H1 (cell line): ENCODE measurements around the gene CADM1. TPM values are rescaled to one million over a fixed set of nuclear protein-coding genes. Genes with fewer than 3 reads are reported as not detected.

Experiments used
- CTCF ChIA-PET: fragments of 300-600 bp; sonication (Branson Sonifier 250); formaldehyde crosslinking; loops from one replicate; lab custom pipeline; 2021; ENCODE audit not compliant: partially characterized antibody; lab: Charles Lee
- POLR2A ChIA-PET: fragments of 300-600 bp; sonication (Branson Sonifier 250); formaldehyde crosslinking; loops from one replicate; lab custom pipeline; 2021; ENCODE audit warnings: inconsistent platforms; ENCODE audit not compliant: partially characterized antibody; lab: Charles Lee
- DNase-seq, 2 experiments: peaks; one replicate each; pipeline versions ENCODE4 v3.0.0 to v3.0.0-alpha.2; 2010 to 2022; ENCODE audit warnings: low spot score in 2 of 2, low read depth in 1 of 2, mixed read lengths in 1 of 2
- FAIRE-seq: peaks from 2 replicates; lab custom pipeline; 2011; peaks lifted over from hg19 to GRCh38; lab: Jason Lieb, UNC
- H2AFZ ChIP-seq: 2 replicates; pipeline ENCODE4 v1.8.1; 2012; ENCODE audit warnings: low read length, inconsistent platforms
- H2AK5ac ChIP-seq: 2 replicates; pipeline ENCODE4 v1.6.1; 2013; ENCODE audit warnings: low read depth, low read length
- H2BK120ac ChIP-seq: replicated peaks from 2 replicates; pipeline ENCODE3; 2013; ENCODE audit warnings: low read depth, low read length, inconsistent platforms
- H2BK12ac ChIP-seq: 2 replicates; pipeline ENCODE4 v1.6.1; 2013; ENCODE audit warnings: low read depth, low read length
- H2BK15ac ChIP-seq: 2 replicates; pipeline ENCODE4 v1.6.1; 2013; ENCODE audit warnings: low read length
- H2BK20ac ChIP-seq: 2 replicates; pipeline ENCODE4 v1.6.1; 2013; ENCODE audit warnings: low read length
- H2BK5ac ChIP-seq: 2 replicates; pipeline ENCODE4 v1.6.1; 2013; ENCODE audit warnings: low read depth, low read length
- H3K14ac ChIP-seq: 2 replicates; pipeline ENCODE4 v1.6.1; 2013; ENCODE audit warnings: inconsistent platforms; ENCODE audit not compliant: insufficient read length
- H3K18ac ChIP-seq: 2 replicates; pipeline ENCODE4 v1.6.1; 2013; ENCODE audit warnings: low read length; ENCODE audit errors: extremely low read depth
- H3K23ac ChIP-seq: 2 replicates; pipeline ENCODE4 v1.6.1; 2013; ENCODE audit warnings: inconsistent platforms; ENCODE audit not compliant: insufficient read length
- H3K23me2 ChIP-seq: 2 replicates; pipeline ENCODE4 v1.6.1; 2013; ENCODE audit warnings: low read depth, low read length
- H3K27ac ChIP-seq: 2 replicates; pipeline ENCODE4 v1.6.1; 2011; ENCODE audit warnings: low read depth, low read length, inconsistent platforms
- H3K27me3 ChIP-seq, 4 experiments: replicated peaks in 1 of 4; 1 replicate in 1 of 4; 2 replicates in 3 of 4; pipeline versions ENCODE4 v1.6.1 to v1.8.1; 2011 to 2013; ENCODE audit warnings: low read length in 3 of 4, mild to moderate bottlenecking in 3 of 4, inconsistent platforms in 2 of 4, mixed read lengths in 2 of 4, moderate library complexity in 1 of 4; ENCODE audit not compliant: control insufficient read depth in 3 of 4, insufficient read depth in 3 of 4; ENCODE audit errors: extremely low read depth in 1 of 4
- H3K36me3 ChIP-seq, 4 experiments: 2 replicates each; pipeline versions ENCODE4 v1.6.1 to v1.8.1; 2011 to 2013; ENCODE audit warnings: mild to moderate bottlenecking in 4 of 4, low read length in 3 of 4, moderate library complexity in 2 of 4, control low read depth in 1 of 4, inconsistent platforms in 1 of 4; ENCODE audit not compliant: insufficient read depth in 4 of 4, control insufficient read depth in 2 of 4
- H3K4ac ChIP-seq: replicated peaks from 2 replicates; pipeline ENCODE3; 2013; ENCODE audit warnings: low read length, low read depth, mixed read lengths, inconsistent platforms; ENCODE audit not compliant: insufficient read length
- H3K4me1 ChIP-seq, 4 experiments: replicated peaks in 1 of 4; 1 replicate in 1 of 4; 2 replicates in 3 of 4; pipeline versions ENCODE4 v1.6.1 to v1.8.1; 2011 to 2013; ENCODE audit warnings: low read length in 3 of 4, inconsistent platforms in 2 of 4, mixed read lengths in 1 of 4; ENCODE audit not compliant: insufficient read depth in 4 of 4, control insufficient read depth in 3 of 4
- H3K4me2 ChIP-seq, 2 experiments: 2 replicates each; pipeline versions ENCODE4 v1.6.1 to v1.8.1; 2011 to 2013; ENCODE audit warnings: low read depth in 2 of 2, low read length in 2 of 2, control low read depth in 1 of 2, inconsistent platforms in 1 of 2, mild to moderate bottlenecking in 1 of 2; ENCODE audit not compliant: insufficient read depth in 1 of 2
- H3K4me3 ChIP-seq, 4 experiments: fragments of 200-600, 300-600 bp in 1 of 4; sonication (generic), shearing (Covaris generic), sonication (Bioruptor Twin) in 1 of 4; 2 replicates each; pipeline versions ENCODE4 v1.5.1 to v1.8.1; 2011 to 2016; ENCODE audit warnings: low read length in 4 of 4, low read depth in 3 of 4, control low read depth in 2 of 4, inconsistent platforms in 2 of 4, mild to moderate bottlenecking in 2 of 4, mixed read lengths in 1 of 4, moderate library complexity in 1 of 4; ENCODE audit not compliant: insufficient read depth in 2 of 4; ENCODE audit errors: extremely low read depth in 1 of 4
- H3K56ac ChIP-seq: replicated peaks from 2 replicates; pipeline ENCODE3; 2013; ENCODE audit warnings: low read depth, mild to moderate bottlenecking, mixed read lengths, low read length, inconsistent platforms; ENCODE audit not compliant: insufficient read length
- H3K79me1 ChIP-seq: 2 replicates; pipeline ENCODE4 v1.6.1; 2013; ENCODE audit warnings: low read depth, low read length, control low read depth
- H3K79me2 ChIP-seq, 2 experiments: 2 replicates each; pipeline versions ENCODE4 v1.6.1 to v1.8.1; 2012 to 2013; ENCODE audit warnings: low read length in 2 of 2, mild to moderate bottlenecking in 2 of 2, inconsistent platforms in 1 of 2; ENCODE audit not compliant: insufficient read depth in 2 of 2, control insufficient read depth in 1 of 2
- H3K9ac ChIP-seq, 4 experiments: replicated peaks in 1 of 4; 1 replicate in 1 of 4; 2 replicates in 3 of 4; pipeline versions ENCODE4 v1.6.1 to v1.8.1; 2011 to 2013; ENCODE audit warnings: low read depth in 3 of 4, low read length in 3 of 4, control low read depth in 2 of 4, mild to moderate bottlenecking in 2 of 4, moderate library complexity in 2 of 4, inconsistent platforms in 1 of 4; ENCODE audit errors: extremely low read depth in 1 of 4
- H3K9me3 ChIP-seq, 2 experiments: 2 replicates each; pipeline versions ENCODE4 v1.6.1 to v1.8.1; 2012 to 2013; ENCODE audit warnings: mild to moderate bottlenecking in 2 of 2, moderate library complexity in 2 of 2, control low read depth in 1 of 2, inconsistent platforms in 1 of 2, low read depth in 1 of 2, low read length in 1 of 2, mixed read lengths in 1 of 2; ENCODE audit not compliant: insufficient read depth in 2 of 2
- H4K20me1 ChIP-seq, 2 experiments: replicated peaks in 1 of 2; 2 replicates each; pipeline versions ENCODE3 to v1.8.1; 2011 to 2013; ENCODE audit warnings: inconsistent platforms in 2 of 2, low read length in 2 of 2, mild to moderate bottlenecking in 1 of 2; ENCODE audit not compliant: insufficient read depth in 2 of 2, control insufficient read depth in 1 of 2
- H4K5ac ChIP-seq: 2 replicates; pipeline ENCODE4 v1.6.1; 2013; ENCODE audit warnings: low read length, low read depth, mixed read lengths, inconsistent platforms; ENCODE audit not compliant: insufficient read length
- H4K8ac ChIP-seq: 2 replicates; pipeline ENCODE4 v1.8.0; 2013; ENCODE audit warnings: mild to moderate bottlenecking, moderate library complexity, low read length, inconsistent platforms; ENCODE audit not compliant: insufficient read depth; ENCODE audit errors: extremely low read depth
- H4K91ac ChIP-seq: replicated peaks from 2 replicates; pipeline ENCODE3; 2013; ENCODE audit warnings: low read length, mixed read lengths, inconsistent platforms; ENCODE audit not compliant: insufficient read length
- KDM1A ChIP-seq: fragments of 200-600, 300-600 bp; sonication (generic); IDR thresholded peaks from 2 replicates; pipeline ENCODE4 v1.7.1; 2016; ENCODE audit warnings: mild to moderate bottlenecking, low read length, borderline replicate concordance
- NANOG ChIP-seq: IDR thresholded peaks from 2 replicates; pipeline ENCODE4 v1.6.1; 2011; ENCODE audit warnings: low read length, low read depth, mild to moderate bottlenecking, inconsistent platforms; ENCODE audit not compliant: insufficient read depth, poor library complexity, severe bottlenecking
- RXRA ChIP-seq: IDR thresholded peaks from 2 replicates; pipeline ENCODE4 v1.6.1; 2011; ENCODE audit warnings: low read depth, mild to moderate bottlenecking, low read length, moderate library complexity; ENCODE audit not compliant: insufficient read depth
- SIRT6 ChIP-seq: IDR thresholded peaks from one replicate; pipeline ENCODE4 v1.7.1; 2012; ENCODE audit warnings: low read length, inconsistent platforms
- SP4 ChIP-seq: IDR thresholded peaks from 2 replicates; pipeline ENCODE4 v1.6.1; 2012; ENCODE audit warnings: low read length, inconsistent platforms
- WGBS, 2 experiments: shearing (Covaris generic) in 1 of 2; methylation state at CpG; one replicate each; pipeline versions ENCODE4 v1.1.6 to v1.1.7; 2013 to 2015; ENCODE audit warnings: low lambda C conversion rate in 2 of 2, mixed read lengths in 2 of 2, inconsistent platforms in 1 of 2, low coverage in 1 of 2, missing lambda C conversion rate in 1 of 2; ENCODE audit not compliant: insufficient replicate concordance in 2 of 2, insufficient coverage in 1 of 2, insufficient read length in 1 of 2; ENCODE audit errors: extremely low coverage in 1 of 2, missing lambda C conversion rate in 1 of 2; 5-methylcytosine and 5-hydroxymethylcytosine counted together
- polyA plus RNA-seq, 7 experiments: library from polyadenylated mRNA; depleted of rRNA in 3 of 7; stranded (reverse) in 5 of 7; unstranded in 2 of 7; fragments of >200 nt in 5 of 7; fragments of 200-250 nt in 2 of 7; gene quantifications; 1 replicate in 5 of 7; 2 replicates in 1 of 7; 4 replicates in 1 of 7; pipeline versions ENCODE4 v1.2.1 to v1.2.3, GENCODE V29; 2011 to 2013; ENCODE audit warnings: missing spikeins in 2 of 7, mixed read lengths in 2 of 7
- total RNA-seq: library from RNA; stranded (reverse); fragmentation: NEBNext Ultra II Directional; extraction: Animal tissue kit (Norgen Biotek cat#: 25700); gene quantifications from 2 replicates; pipeline ENCODE4 v1.2.1, GENCODE V29; 2021

CADM1 gene
- total and polyA plus RNA-seq, 2 of the 8 experiments (the other 6 are each of a cell fraction or from before 2014, with no cell fraction given), result 8.3 to 25.3 TPM

DNA sequence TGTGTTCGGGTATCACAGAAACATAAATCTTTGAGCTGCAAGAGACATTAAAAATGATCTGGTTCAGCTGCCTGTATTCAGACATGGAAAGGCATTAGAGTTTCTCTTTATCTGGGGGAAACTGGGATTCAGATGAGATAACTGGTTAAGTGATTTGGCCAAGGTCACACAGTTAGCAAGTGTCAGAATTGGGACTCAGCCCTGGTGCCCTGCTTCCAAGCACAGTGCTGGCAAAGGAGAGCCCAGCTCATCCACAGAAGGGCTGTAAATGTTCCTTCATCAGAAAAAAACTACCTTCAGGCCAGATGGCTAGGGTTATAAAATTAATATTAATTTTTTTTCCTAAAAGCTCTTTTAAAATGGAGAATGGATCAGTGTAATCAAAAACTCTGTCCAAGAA lies 20.4 kb upstream of the CADM1 start:
- no peak overlapping the region for H2BK120ac ChIP-seq
- H3K27ac ChIP-seq, result no peak overlapping the region
- no peak overlapping the region for H4K91ac ChIP-seq
- H2AK5ac ChIP-seq, result no peak overlapping the region
- no peaks in the 10 kb centered on the region for H3K36me3 ChIP-seq
- no peak overlapping the region for H3K14ac ChIP-seq
- FAIRE-seq (no peak), DNase-seq (no peak)
- H3K18ac ChIP-seq, result no peak overlapping the region
- H4K20me1 ChIP-seq, result no peaks in the 10 kb centered on the region
- ChIA-PET POLR2A (no interaction called here), CTCF (interaction anchor here (0.6 to 2.3 kb wide), 10 partner anchors 9 to 345 kb away, joined by 3 to 11 read pairs (median 4); no protein-coding TSS in a partner anchor)
- TF ChIP-seq NANOG, result no peak
- no peak for TF ChIP-seq RXRA
- TF ChIP-seq SP4, result no peak
- no peak for TF ChIP-seq SIRT6
- no peak for TF ChIP-seq KDM1A
- no peak overlapping the region for H2BK12ac ChIP-seq
- no peak overlapping the region for H3K56ac ChIP-seq
- H2BK5ac ChIP-seq, result no peak overlapping the region
- H2AFZ ChIP-seq, result no peak overlapping the region
- H3K79me1 ChIP-seq, result no peaks in the 10 kb centered on the region
- H2BK15ac ChIP-seq, result no peak overlapping the region
- H3K23ac ChIP-seq, result no peak overlapping the region
- no peak overlapping the region for H3K4me2 ChIP-seq
- H3K4ac ChIP-seq, result no peak overlapping the region
- WGBS, 2 experiments, result 38% methylated on average over 1 of the region's 1 CpG; no CpG with 5 or more reads in 1 of the 2 experiments
- H3K9ac ChIP-seq, result no peak overlapping the region
- no peak overlapping the region for H4K5ac ChIP-seq
- no peaks in the 10 kb centered on the region for H3K27me3 ChIP-seq
- H3K79me2 ChIP-seq, result no peaks in the 10 kb centered on the region
- no peaks in the 10 kb centered on the region for H3K23me2 ChIP-seq
- peaks cover 2 to 8% (median 6%) of the 10 kb centered on the region in 4 experiments; a peak in 6 of 7 replicates for H3K4me1 ChIP-seq
- H2BK20ac ChIP-seq, result no peak overlapping the region
- H3K9me3 ChIP-seq, result no peaks in the 10 kb centered on the region
- no peak overlapping the region for H4K8ac ChIP-seq
- no peak overlapping the region for H3K4me3 ChIP-seq
